Stomach smooth muscle (tissue), 2 donors: ENCODE results near the gene PDXK.
"Not testable (repeated sequence)": the region's sequence is repeated elsewhere in the genome, so short reads cannot be mapped to it uniquely, and the experiment has no call there.

Experiments used
- H3K27ac ChIP-seq: one replicate; pipeline ENCODE4 v1.7.0; 2013; ENCODE audit warnings: mild to moderate bottlenecking, low read length, inconsistent platforms
- H3K27me3 ChIP-seq, 2 donors: one replicate each; pipeline ENCODE4 v1.7.0; 2013; ENCODE audit warnings: low read length in 2 of 2; ENCODE audit not compliant: insufficient read depth in 2 of 2, control insufficient read depth in 1 of 2
- H3K36me3 ChIP-seq, 2 donors: one replicate each; pipeline ENCODE4 v1.7.0; 2013; ENCODE audit warnings: low read length in 2 of 2; ENCODE audit not compliant: control insufficient read depth in 2 of 2, insufficient read depth in 2 of 2
- H3K4me1 ChIP-seq: one replicate; pipeline ENCODE4 v1.7.0; 2013; ENCODE audit warnings: low read length; ENCODE audit not compliant: control insufficient read depth, insufficient read depth
- H3K4me3 ChIP-seq, 2 donors: one replicate each; pipeline ENCODE4 v1.7.0; 2013; ENCODE audit warnings: low read length in 2 of 2
- H3K9ac ChIP-seq, 2 donors: one replicate each; pipeline ENCODE4 v1.7.0; 2013; ENCODE audit warnings: low read length in 2 of 2, mild to moderate bottlenecking in 1 of 2
- H3K9me3 ChIP-seq, 2 donors: one replicate each; pipeline ENCODE4 v1.7.0; 2013; ENCODE audit warnings: low read length in 2 of 2; ENCODE audit not compliant: control insufficient read depth in 2 of 2
- donor health status: healthy.
- donor health status: Pancreatic carcinoma.

The PDXK gene

GRCh38 chr21:43699492-43699777 is 19.5 kb upstream of the PDXK start:
- not testable (repeated sequence) for H3K27ac ChIP-seq, H3K4me3 ChIP-seq, H3K9me3 ChIP-seq, H3K9ac ChIP-seq, H3K4me1 ChIP-seq, H3K27me3 ChIP-seq
- H3K36me3 ChIP-seq, result peaks cover 3 to 10% of the 10 kb centered on the region in 2 donors

GRCh38 chr21:43699933-43700599 is 18.9 kb upstream of the PDXK start:
- peaks cover 0 to 2% of the 10 kb centered on the region in 2 donors for H3K27me3 ChIP-seq
- no peak overlapping the region for H3K27ac ChIP-seq
- H3K9ac ChIP-seq, result no peak overlapping the region

GRCh38 chr21:43701936-43702784 is 16.8 kb upstream of the PDXK start:
- Histone ChIP-seq H3K4me3 (no peak overlapping the region), H3K27ac (no peak overlapping the region), H3K9ac (no peak overlapping the region), H3K27me3 (peaks cover 0 to 2% of the 10 kb centered on the region in 2 donors), H3K4me1 (peaks cover 3% of the 10 kb centered on the region), H3K9me3 (no peaks in the 10 kb centered on the region), H3K36me3 (no peaks in the 10 kb centered on the region)

More at GRCh38 chr21:43699933-43700599, 18.9 kb upstream of the PDXK start:
- H3K9me3 ChIP-seq, result no peaks in the 10 kb centered on the region
- H3K36me3 ChIP-seq, result peaks cover 0 to 5% of the 10 kb centered on the region in 2 donors
- H3K4me1 ChIP-seq, result peaks cover 3% of the 10 kb centered on the region
- no peak overlapping the region for H3K4me3 ChIP-seq

- H3K36me3 ChIP-seq, result no peaks in the 10 kb centered on the region
- no peak overlapping the region for H3K9ac ChIP-seq
- no peak overlapping the region for H3K27ac ChIP-seq
- peaks cover 3% of the 10 kb centered on the region for H3K4me1 ChIP-seq
- H3K9me3 ChIP-seq, result no peaks in the 10 kb centered on the region
- H3K4me3 ChIP-seq, result no peak overlapping the region
- peaks cover 0 to 2% of the 10 kb centered on the region in 2 donors for H3K27me3 ChIP-seq
Measured at GRCh38 chr21:43702785-43703034, 16.2 kb upstream of the PDXK start.

GRCh38 chr21:43703035-43703880 is 15.7 kb upstream of the PDXK start:
- H3K27ac ChIP-seq, result no peak overlapping the region

GRCh38 chr21:43707462-43707861 is 11.5 kb upstream of the PDXK start:
- H3K9me3 ChIP-seq, result no peaks in the 10 kb centered on the region
- H3K36me3 ChIP-seq, result no peaks in the 10 kb centered on the region
- no peak overlapping the region for H3K4me3 ChIP-seq
- no peak overlapping the region for H3K27ac ChIP-seq
- H3K4me1 ChIP-seq, result peaks cover under 1% of the 10 kb centered on the region
- H3K27me3 ChIP-seq, result peaks cover 0 to 2% of the 10 kb centered on the region in 2 donors
- H3K9ac ChIP-seq, result no peak overlapping the region

More at GRCh38 chr21:43703035-43703880, 15.7 kb upstream of the PDXK start:
- peaks cover 0 to 2% of the 10 kb centered on the region in 2 donors for H3K27me3 ChIP-seq
- H3K36me3 ChIP-seq, result no peaks in the 10 kb centered on the region
- H3K9ac ChIP-seq, result no peak overlapping the region
- H3K9me3 ChIP-seq, result no peaks in the 10 kb centered on the region
- H3K4me3 ChIP-seq, result no peak overlapping the region
- H3K4me1 ChIP-seq, result peaks cover 3% of the 10 kb centered on the region

GRCh38 chr21:43708745-43709381 is 10.1 kb upstream of the PDXK start:
- no peaks in the 10 kb centered on the region for H3K36me3 ChIP-seq
- H3K27me3 ChIP-seq, result peaks cover 0 to 2% of the 10 kb centered on the region in 2 donors
- H3K9me3 ChIP-seq, result no peaks in the 10 kb centered on the region
- no peak overlapping the region for H3K4me3 ChIP-seq
- no peaks in the 10 kb centered on the region for H3K4me1 ChIP-seq
- no peak overlapping the region for H3K27ac ChIP-seq
- H3K9ac ChIP-seq, result no peak overlapping the region

- H3K9me3 ChIP-seq, result no peaks in the 10 kb centered on the region
- H3K36me3 ChIP-seq, result no peaks in the 10 kb centered on the region
- H3K9ac ChIP-seq, result no peak overlapping the region
- H3K4me1 ChIP-seq, result no peaks in the 10 kb centered on the region
- H3K27me3 ChIP-seq, result no peaks in the 10 kb centered on the region
- H3K4me3 ChIP-seq, result no peak overlapping the region
- H3K27ac ChIP-seq, result no peak overlapping the region
Measured at GRCh38 chr21:43712268-43712942, 6.5 kb upstream of the PDXK start.

- not testable (repeated sequence) for H3K4me3 ChIP-seq, H3K4me1 ChIP-seq, H3K9me3 ChIP-seq, H3K36me3 ChIP-seq, H3K27ac ChIP-seq, H3K27me3 ChIP-seq, H3K9ac ChIP-seq
Measured at GRCh38 chr21:43713123-43713522, 5.8 kb upstream of the PDXK start.
